A549 (cell line): ENCODE results near the gene TCP11.

ENCODE experiments used
- EP300 ChIP-seq, 2 experiments: fragments of >200 bp; sonication (Bioruptor Twin); formaldehyde crosslinking; IDR thresholded peaks; 2 replicates in 1 of 2; 3 replicates in 1 of 2; pipeline ENCODE4 v1.6.1; 2016 to 2017
- MAFK ChIP-seq: fragments of 450-650 bp; IDR thresholded peaks from 2 replicates; pipeline ENCODE4 v1.6.1; 2014; ENCODE audit not compliant: partially characterized antibody
- MAZ ChIP-seq: fragments of 150-350 bp; IDR thresholded peaks from 2 replicates; pipeline ENCODE4 v1.6.1; 2014; ENCODE audit warnings: antibody characterized with exemption, low read depth, low read length, borderline replicate concordance
- MYC ChIP-seq: IDR thresholded peaks from 2 replicates; pipeline ENCODE4 v1.6.1; 2012; ENCODE audit warnings: mild to moderate bottlenecking, inconsistent platforms, low read length, improper control_type of control experiment, borderline replicate concordance
- NFE2L2 ChIP-seq: fragments of 150-350 bp; conservative IDR thresholded peaks from 2 replicates; pipeline ENCODE4 v1.6.1; 2014; ENCODE audit warnings: low read length
- PHF8 ChIP-seq: fragments of 200-600 bp; sonication (generic); IDR thresholded peaks from 2 replicates; pipeline ENCODE4 v1.6.1; 2016; ENCODE audit warnings: low read depth, mild to moderate bottlenecking, antibody characterized with exemption, moderate library complexity, borderline replicate concordance
- POLR2A ChIP-seq: IDR thresholded peaks from 2 replicates; pipeline ENCODE4 v1.6.1; 2012; ENCODE audit warnings: mild to moderate bottlenecking, low read length
- RNF2 ChIP-seq: fragments of 200-600 bp; sonication (generic); IDR thresholded peaks from 2 replicates; pipeline ENCODE4 v1.6.1; 2016; ENCODE audit warnings: low read depth, mild to moderate bottlenecking, antibody characterized with exemption, moderate library complexity, borderline replicate concordance
- TF ChIP-seq, protein P1 (sequence below): fragments of 150-350 bp; IDR thresholded peaks from 2 replicates; pipeline ENCODE4 v1.6.1; 2014; ENCODE audit warnings: low read depth, mild to moderate bottlenecking, low read length
- TF ChIP-seq, protein P2 (sequence below): fragments of >200 bp; sonication (Bioruptor Twin); formaldehyde crosslinking; IDR thresholded peaks from 3 replicates; pipeline ENCODE4 v1.5.1; 2016
- TF ChIP-seq, protein P3 (sequence below): fragments of 200-600 bp; sonication (generic); IDR thresholded peaks from 2 replicates; pipeline ENCODE4 v1.6.1; 2016; ENCODE audit warnings: antibody characterized with exemption, mild to moderate bottlenecking, moderate library complexity

DNA sequence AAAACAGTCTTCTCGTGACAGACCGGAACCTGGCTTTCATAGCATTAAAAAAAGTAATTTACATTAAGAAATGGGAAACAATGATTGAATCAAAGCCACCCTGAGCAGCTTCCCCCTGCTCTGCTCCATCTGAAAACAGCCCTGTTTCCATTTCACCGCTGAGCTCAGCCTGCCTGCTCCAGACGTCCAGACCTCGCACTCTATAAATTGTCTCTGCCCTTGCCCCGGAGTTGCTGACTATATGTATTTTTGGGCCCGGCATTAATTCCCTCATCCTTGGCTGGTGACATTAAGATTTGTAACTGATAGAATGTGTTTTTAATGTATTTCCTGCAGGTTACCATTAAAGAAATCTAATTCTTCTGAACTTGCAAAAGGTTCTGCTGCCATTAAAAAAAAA, 22.7 kb upstream of the TCP11 start:
- TF ChIP-seq, protein P1, sequence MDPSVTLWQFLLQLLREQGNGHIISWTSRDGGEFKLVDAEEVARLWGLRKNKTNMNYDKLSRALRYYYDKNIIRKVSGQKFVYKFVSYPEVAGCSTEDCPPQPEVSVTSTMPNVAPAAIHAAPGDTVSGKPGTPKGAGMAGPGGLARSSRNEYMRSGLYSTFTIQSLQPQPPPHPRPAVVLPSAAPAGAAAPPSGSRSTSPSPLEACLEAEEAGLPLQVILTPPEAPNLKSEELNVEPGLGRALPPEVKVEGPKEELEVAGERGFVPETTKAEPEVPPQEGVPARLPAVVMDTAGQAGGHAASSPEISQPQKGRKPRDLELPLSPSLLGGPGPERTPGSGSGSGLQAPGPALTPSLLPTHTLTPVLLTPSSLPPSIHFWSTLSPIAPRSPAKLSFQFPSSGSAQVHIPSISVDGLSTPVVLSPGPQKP, result no peak
- TF ChIP-seq, protein P2, sequence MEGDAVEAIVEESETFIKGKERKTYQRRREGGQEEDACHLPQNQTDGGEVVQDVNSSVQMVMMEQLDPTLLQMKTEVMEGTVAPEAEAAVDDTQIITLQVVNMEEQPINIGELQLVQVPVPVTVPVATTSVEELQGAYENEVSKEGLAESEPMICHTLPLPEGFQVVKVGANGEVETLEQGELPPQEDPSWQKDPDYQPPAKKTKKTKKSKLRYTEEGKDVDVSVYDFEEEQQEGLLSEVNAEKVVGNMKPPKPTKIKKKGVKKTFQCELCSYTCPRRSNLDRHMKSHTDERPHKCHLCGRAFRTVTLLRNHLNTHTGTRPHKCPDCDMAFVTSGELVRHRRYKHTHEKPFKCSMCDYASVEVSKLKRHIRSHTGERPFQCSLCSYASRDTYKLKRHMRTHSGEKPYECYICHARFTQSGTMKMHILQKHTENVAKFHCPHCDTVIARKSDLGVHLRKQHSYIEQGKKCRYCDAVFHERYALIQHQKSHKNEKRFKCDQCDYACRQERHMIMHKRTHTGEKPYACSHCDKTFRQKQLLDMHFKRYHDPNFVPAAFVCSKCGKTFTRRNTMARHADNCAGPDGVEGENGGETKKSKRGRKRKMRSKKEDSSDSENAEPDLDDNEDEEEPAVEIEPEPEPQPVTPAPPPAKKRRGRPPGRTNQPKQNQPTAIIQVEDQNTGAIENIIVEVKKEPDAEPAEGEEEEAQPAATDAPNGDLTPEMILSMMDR, result no peak
- TF ChIP-seq, protein P3, sequence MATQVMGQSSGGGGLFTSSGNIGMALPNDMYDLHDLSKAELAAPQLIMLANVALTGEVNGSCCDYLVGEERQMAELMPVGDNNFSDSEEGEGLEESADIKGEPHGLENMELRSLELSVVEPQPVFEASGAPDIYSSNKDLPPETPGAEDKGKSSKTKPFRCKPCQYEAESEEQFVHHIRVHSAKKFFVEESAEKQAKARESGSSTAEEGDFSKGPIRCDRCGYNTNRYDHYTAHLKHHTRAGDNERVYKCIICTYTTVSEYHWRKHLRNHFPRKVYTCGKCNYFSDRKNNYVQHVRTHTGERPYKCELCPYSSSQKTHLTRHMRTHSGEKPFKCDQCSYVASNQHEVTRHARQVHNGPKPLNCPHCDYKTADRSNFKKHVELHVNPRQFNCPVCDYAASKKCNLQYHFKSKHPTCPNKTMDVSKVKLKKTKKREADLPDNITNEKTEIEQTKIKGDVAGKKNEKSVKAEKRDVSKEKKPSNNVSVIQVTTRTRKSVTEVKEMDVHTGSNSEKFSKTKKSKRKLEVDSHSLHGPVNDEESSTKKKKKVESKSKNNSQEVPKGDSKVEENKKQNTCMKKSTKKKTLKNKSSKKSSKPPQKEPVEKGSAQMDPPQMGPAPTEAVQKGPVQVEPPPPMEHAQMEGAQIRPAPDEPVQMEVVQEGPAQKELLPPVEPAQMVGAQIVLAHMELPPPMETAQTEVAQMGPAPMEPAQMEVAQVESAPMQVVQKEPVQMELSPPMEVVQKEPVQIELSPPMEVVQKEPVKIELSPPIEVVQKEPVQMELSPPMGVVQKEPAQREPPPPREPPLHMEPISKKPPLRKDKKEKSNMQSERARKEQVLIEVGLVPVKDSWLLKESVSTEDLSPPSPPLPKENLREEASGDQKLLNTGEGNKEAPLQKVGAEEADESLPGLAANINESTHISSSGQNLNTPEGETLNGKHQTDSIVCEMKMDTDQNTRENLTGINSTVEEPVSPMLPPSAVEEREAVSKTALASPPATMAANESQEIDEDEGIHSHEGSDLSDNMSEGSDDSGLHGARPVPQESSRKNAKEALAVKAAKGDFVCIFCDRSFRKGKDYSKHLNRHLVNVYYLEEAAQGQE, result no peak
- TF ChIP-seq RNF2 (no peak), POLR2A (no peak), MAZ (no peak), EP300 (IDR thresholded peaks at IDR 0.05) (no peak), NFE2L2 (no peak), PHF8 (no peak), MAFK (no peak), MYC (no peak)
